Measurements from ENCODE around the gene PITX1.
"Not testable (repeated sequence)": the region's sequence is repeated elsewhere in the genome, so short reads cannot be mapped to it uniquely, and the experiment has no call there.

The PITX1 gene

DNA sequence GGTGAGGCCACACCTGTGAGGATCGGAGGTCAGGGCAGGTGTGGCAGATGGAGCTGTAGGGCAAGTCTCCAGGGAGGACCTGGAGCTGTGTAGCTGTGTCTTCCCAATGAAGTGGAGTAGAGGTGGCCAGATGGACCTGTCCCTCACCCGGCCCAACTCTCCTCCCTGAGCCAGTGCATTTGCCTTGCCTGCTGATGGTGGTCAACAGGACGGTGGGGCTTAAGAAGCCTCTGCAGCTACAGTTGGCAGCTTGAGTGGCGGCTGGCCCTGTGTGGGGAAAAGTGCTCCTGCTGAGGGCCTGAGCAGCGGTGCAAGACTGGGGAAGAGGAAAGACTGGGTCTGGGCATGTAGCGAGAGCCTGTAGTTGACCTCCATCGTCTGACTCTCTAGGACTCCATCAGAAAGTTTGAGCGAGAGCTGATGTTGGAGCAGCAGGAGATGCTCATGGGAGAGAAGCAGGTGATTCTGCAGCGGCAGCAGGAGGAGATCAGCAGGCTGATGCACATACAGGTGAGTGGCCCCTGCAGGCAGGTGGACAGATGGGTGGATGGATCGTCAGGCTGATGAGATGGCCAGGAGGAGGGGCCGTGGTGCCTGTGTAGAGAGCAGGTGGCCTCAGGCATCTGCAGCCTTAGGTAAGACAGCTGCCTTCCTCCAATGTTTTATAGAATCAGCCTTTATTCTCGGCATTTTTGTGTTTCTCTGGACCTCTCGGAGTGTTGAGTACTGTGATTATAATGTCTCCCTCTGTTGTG, 24.9 kb downstream of the PITX1 start:
- FAIRE-seq (no peak), DNase-seq (ENCODE audit: insufficient read length, low spot score) (no peak)
- TF ChIP-seq POLR2AphosphoS5 (IDR thresholded peaks at IDR 0.05; ENCODE audit: low read depth, low read length): no peak
- TF ChIP-seq PAX5 (IDR thresholded peaks at IDR 0.05; ENCODE audit: insufficient read depth, low read length, severe bottlenecking): no peak
- TF ChIP-seq SPI1 (IDR thresholded peaks at IDR 0.05; ENCODE audit: low read depth, low read length): no peak
- no peak for TF ChIP-seq POLR2A (IDR thresholded peaks at IDR 0.05; ENCODE audit: low read depth, low read length)
- TF ChIP-seq POU2F2 (IDR thresholded peaks at IDR 0.05; ENCODE audit: low read depth, low read length): no peak
- no peak for TF ChIP-seq TAF1 (IDR thresholded peaks at IDR 0.05; ENCODE audit: low read depth, low read length)

DNA sequence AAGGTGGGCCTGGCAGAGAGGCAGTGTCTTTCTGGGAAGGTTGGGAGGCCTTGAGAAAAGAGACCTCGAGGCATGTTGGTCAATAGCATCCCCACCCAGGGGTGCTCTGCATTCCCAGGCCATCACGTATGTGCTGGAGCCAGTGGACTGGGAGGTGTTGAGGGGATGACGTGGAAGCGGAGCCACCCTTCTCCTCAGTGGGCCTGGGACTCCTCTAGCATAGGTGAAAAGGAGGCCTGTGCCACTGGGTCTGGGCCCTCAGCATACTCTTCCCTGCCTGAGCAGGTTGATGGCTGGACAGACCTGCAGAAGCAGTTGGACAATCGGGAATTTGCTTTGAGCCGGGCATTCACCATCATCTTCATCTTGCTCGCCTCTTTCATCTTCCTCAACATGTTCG, 25.5 kb downstream of the PITX1 start:
- DNase-seq (ENCODE audit: insufficient read length, low spot score) (no peak), FAIRE-seq (no peak)
- TF ChIP-seq TAF1 (IDR thresholded peaks at IDR 0.05; ENCODE audit: low read depth, low read length) (no peak), POU2F2 (IDR thresholded peaks at IDR 0.05; ENCODE audit: low read depth, low read length) (no peak), POLR2A (IDR thresholded peaks at IDR 0.05; ENCODE audit: low read depth, low read length) (no peak), SPI1 (IDR thresholded peaks at IDR 0.05; ENCODE audit: low read depth, low read length) (no peak), POLR2AphosphoS5 (IDR thresholded peaks at IDR 0.05; ENCODE audit: low read depth, low read length) (no peak), PAX5 (IDR thresholded peaks at IDR 0.05; ENCODE audit: insufficient read depth, low read length, severe bottlenecking) (no peak)

DNA sequence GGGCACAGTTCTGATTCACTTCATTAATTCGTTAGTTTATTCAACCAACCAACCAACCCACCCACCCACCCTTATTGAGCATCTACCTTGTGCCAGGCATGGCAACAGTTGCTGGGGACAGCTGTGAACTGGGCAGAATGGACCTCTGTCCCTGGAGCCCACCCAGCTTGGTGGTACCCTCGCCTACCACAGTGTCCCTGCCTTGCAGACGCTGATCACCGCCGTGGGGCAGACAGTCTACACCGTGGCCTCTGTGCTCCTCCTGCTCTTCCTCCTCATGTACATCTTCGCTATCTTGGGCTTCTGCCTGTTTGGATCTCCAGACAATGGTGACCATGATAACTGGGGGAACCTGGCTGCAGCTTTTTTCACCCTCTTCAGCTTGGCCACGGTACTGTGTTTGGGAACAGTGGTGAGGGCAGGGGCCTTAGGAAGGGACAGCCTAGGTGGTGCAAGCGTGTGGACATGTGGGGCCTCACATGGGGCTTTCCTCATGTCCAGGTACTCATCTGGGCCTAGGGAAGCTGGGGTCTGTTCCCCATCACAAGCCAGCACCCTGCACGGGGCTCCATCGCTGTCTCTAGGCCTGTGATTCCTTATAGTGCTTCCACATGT, 26.2 kb downstream of the PITX1 start:
- DNase-seq (ENCODE audit: insufficient read length, low spot score) (no peak), FAIRE-seq (no peak)
- TF ChIP-seq POU2F2 (IDR thresholded peaks at IDR 0.05; ENCODE audit: low read depth, low read length) (no peak), POLR2AphosphoS5 (IDR thresholded peaks at IDR 0.05; ENCODE audit: low read depth, low read length) (no peak), SPI1 (IDR thresholded peaks at IDR 0.05; ENCODE audit: low read depth, low read length) (no peak), TAF1 (IDR thresholded peaks at IDR 0.05; ENCODE audit: low read depth, low read length) (no peak), PAX5 (IDR thresholded peaks at IDR 0.05; ENCODE audit: insufficient read depth, low read length, severe bottlenecking) (no peak), POLR2A (IDR thresholded peaks at IDR 0.05; ENCODE audit: low read depth, low read length) (no peak)

DNA sequence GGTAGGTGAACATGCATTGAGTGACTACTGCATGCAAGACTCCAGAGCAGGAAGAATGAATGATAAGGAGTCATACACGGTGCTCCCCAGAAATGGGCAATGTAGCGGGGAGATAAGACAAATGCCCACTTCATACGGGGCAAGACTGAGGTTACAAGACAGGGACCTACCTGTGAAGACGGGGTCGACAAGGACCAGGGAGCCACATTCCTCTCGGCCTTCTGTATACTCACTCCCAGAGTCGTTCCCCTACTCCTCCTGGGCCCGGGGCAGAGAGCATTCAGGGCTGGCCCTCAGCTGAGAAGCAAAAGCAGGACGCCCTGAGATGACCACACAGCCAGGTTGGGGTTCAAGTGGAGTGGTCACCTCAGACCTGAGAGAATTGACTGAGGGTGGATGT, 26.7 kb downstream of the PITX1 start:
- no peak for TF ChIP-seq SPI1 (IDR thresholded peaks at IDR 0.05; ENCODE audit: low read depth, low read length)
- TF ChIP-seq POU2F2 (IDR thresholded peaks at IDR 0.05; ENCODE audit: low read depth, low read length): no peak
- TF ChIP-seq POLR2AphosphoS5 (IDR thresholded peaks at IDR 0.05; ENCODE audit: low read depth, low read length): no peak
- no peak for TF ChIP-seq PAX5 (IDR thresholded peaks at IDR 0.05; ENCODE audit: insufficient read depth, low read length, severe bottlenecking)
- TF ChIP-seq TAF1 (IDR thresholded peaks at IDR 0.05; ENCODE audit: low read depth, low read length): no peak
- no peak for TF ChIP-seq POLR2A (IDR thresholded peaks at IDR 0.05; ENCODE audit: low read depth, low read length)
- FAIRE-seq (no peak), DNase-seq (ENCODE audit: insufficient read length, low spot score) (no peak)

DNA sequence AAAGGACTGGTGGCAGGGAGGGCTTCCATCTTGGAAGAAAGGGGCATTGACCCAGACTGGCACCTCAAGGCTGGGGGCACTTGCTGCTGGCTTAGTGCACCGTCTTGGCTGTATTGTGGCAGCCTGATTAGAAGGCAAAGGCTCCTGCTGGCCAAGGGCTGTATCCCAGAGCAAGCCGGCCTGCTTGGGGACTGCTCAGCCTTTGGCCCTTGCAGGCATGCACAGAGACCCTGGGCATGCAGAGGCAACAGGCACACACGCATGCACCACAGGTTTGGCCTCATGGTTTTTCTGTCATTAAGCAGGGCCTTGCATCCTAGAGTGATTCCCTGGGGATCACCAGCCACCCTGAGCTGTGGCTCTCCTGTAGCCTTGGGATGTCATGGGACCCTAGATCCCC, 29.0 kb downstream of the PITX1 start:
- TF ChIP-seq TAF1 (IDR thresholded peaks at IDR 0.05; ENCODE audit: low read depth, low read length): no peak
- no peak for TF ChIP-seq POLR2A (IDR thresholded peaks at IDR 0.05; ENCODE audit: low read depth, low read length)
- TF ChIP-seq POLR2AphosphoS5 (IDR thresholded peaks at IDR 0.05; ENCODE audit: low read depth, low read length): no peak
- no peak for TF ChIP-seq PAX5 (IDR thresholded peaks at IDR 0.05; ENCODE audit: insufficient read depth, low read length, severe bottlenecking)
- TF ChIP-seq POU2F2 (IDR thresholded peaks at IDR 0.05; ENCODE audit: low read depth, low read length): no peak
- TF ChIP-seq SPI1 (IDR thresholded peaks at IDR 0.05; ENCODE audit: low read depth, low read length): no peak
- DNase-seq (ENCODE audit: insufficient read length, low spot score): no peak
- no peak for FAIRE-seq

DNA sequence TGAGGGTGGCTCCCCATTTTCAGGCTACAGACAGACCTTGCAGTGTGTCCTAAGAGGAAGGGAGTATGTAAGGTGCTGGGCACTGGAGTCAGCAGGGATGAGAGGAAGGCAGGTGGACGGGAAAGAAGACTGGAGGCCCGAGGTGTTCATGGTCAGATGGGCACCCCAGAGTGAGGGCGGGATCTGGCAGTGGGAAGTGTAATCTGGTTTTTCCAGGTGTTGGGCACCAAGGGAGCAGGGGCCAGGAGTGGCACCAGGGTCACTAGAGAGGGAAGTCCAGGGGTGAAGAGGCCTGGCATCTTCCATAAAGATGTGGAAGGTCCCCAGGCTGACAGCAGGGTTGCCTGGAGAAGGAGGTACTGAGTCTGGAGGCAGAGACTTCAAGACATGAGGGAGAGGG, 29.7 kb downstream of the PITX1 start:
- DNase-seq (ENCODE audit: insufficient read length, low spot score) (no peak), FAIRE-seq (no peak)
- TF ChIP-seq TAF1 (IDR thresholded peaks at IDR 0.05; ENCODE audit: low read depth, low read length) (no peak), POLR2A (IDR thresholded peaks at IDR 0.05; ENCODE audit: low read depth, low read length) (no peak), PAX5 (IDR thresholded peaks at IDR 0.05; ENCODE audit: insufficient read depth, low read length, severe bottlenecking) (no peak)

DNA sequence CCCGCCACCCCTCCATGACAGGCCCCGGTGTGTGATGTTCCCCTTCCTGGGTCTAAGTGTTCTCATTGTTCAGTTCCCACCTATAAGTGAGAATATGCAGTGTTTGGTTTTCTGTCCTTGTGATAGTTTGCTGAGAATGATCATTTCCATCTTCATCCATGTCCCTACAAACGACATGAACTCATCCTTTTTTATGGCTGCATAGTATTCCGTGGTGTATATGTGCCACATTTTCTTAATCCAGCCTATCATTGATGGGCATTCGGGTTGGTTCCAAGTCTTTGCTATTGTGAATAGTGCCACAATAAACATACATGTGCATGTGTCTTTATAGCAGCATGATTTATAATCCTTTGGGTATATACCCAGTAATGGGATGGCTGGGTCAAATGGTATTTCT, 36.0 kb downstream of the PITX1 start:
- not testable (repeated sequence) for FAIRE-seq

DNA sequence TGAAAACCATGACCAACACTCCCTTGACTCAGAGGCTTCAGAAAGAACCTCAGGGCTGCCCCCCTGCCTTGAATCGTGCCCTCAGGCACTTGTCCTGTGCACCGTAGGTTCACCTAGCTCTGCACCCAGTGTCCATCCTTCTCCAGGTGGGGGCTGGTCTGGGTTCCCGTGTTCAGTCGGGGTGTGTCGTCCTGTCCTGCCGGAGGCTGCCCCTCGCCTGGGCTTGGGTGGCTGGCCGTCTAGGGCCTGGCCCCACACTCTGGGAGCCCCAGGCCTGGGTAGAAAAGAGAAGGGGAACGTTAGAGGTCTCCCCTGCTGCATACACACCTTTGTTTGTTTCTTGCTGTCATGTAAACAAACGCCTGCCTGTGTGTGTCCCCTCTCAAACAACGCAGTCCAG, 37.0 kb downstream of the PITX1 start:
- DNase-seq (ENCODE audit: insufficient read length, low spot score) (no peak), FAIRE-seq (no peak)
- TF ChIP-seq POLR2AphosphoS5 (IDR thresholded peaks at IDR 0.05; ENCODE audit: low read depth, low read length): no peak

More for the DNA sequence above, 36.0 kb downstream of the PITX1 start:
- DNase-seq (ENCODE audit: insufficient read length, low spot score): not testable (repeated sequence)

DNA sequence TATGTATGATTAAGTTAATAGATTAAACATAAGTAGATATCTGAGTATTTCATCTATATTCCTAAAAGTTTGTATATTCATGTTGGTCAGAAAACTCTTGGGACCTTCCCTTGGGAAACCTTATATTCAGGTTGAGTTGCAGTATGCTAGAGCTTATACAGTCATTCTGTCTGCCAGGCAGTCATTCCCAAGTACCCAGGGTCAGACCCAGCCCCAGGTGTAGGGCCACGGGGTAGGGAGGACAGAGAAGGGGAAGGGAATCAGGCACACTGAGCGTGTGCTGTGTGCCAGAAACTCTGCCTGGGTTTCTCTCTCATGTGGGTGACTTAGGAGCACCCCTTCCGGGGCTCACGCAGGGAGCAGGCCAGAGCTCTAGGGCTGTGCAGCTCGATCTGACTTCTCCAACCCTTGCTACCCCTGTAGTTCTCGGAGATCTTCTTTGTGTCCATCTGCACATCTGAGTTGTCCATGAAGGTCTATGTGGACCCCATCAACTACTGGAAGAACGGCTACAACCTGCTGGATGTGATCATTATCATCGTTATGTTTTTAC, 38.1 kb downstream of the PITX1 start:
- no peak for FAIRE-seq
- TF ChIP-seq POLR2AphosphoS5 (IDR thresholded peaks at IDR 0.05; ENCODE audit: low read depth, low read length) (no peak), POU2F2 (IDR thresholded peaks at IDR 0.05; ENCODE audit: low read depth, low read length) (no peak), SPI1 (IDR thresholded peaks at IDR 0.05; ENCODE audit: low read depth, low read length) (no peak), POLR2A (IDR thresholded peaks at IDR 0.05; ENCODE audit: low read depth, low read length) (no peak), PAX5 (IDR thresholded peaks at IDR 0.05; ENCODE audit: insufficient read depth, low read length, severe bottlenecking) (no peak), TAF1 (IDR thresholded peaks at IDR 0.05; ENCODE audit: low read depth, low read length) (no peak)

DNA sequence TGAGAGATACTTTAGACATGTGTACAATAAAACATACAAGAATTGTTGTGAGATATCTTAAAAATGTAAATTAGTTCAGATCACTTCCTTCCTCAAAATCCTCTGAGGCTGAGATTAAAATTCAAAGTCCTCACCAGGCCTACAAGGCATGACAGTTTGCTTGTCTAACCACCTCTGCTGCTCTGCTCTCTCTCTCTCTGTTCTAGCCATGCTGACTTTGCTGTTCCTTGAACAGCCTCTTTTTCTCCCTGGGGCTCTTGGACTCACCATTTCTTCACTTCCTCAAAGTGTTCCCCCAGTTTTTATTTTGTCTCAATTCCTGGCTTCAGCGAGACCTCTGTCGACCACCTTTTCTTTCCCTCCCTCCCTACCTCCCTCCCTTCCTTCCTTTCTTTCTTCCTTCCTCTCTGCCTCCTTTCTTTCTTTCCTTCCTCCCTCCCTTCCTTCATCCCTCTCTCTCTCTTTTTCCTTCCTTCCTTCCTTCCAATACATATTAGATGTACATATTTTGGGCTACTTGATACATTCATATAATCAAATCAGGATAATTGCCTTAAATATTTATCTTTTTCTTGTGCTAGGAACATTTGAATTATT, 39.4 kb downstream of the PITX1 start:
- TF ChIP-seq PAX5 (IDR thresholded peaks at IDR 0.05; ENCODE audit: insufficient read depth, low read length, severe bottlenecking) (no peak), POU2F2 (IDR thresholded peaks at IDR 0.05; ENCODE audit: low read depth, low read length) (no peak), POLR2A (IDR thresholded peaks at IDR 0.05; ENCODE audit: low read depth, low read length) (no peak), SPI1 (IDR thresholded peaks at IDR 0.05; ENCODE audit: low read depth, low read length) (no peak), POLR2AphosphoS5 (IDR thresholded peaks at IDR 0.05; ENCODE audit: low read depth, low read length) (no peak), TAF1 (IDR thresholded peaks at IDR 0.05; ENCODE audit: low read depth, low read length) (no peak)
- FAIRE-seq: no peak
- no peak for DNase-seq (ENCODE audit: insufficient read length, low spot score)

More for the DNA sequence above, 38.1 kb downstream of the PITX1 start:
- no peak for DNase-seq (ENCODE audit: insufficient read length, low spot score)

All from GM12891 (cell line).